ENCODE measurements around the gene ART3.
A peak's percentile ranks its signal among the peaks of the same experiment; 100 is the strongest.
"Not testable (repeated sequence)": the region's sequence is repeated elsewhere in the genome, so short reads cannot be mapped to it uniquely, and the experiment has no call there.

The ART3 gene

GRCh38 chr4:76074468-76074867, at the start of gene ART3:
Gene ART3, plus strand, starts transcription at chr4:76074709. Its CDS starts 1,181 bp downstream, at chr4:76075890.
- no peak for DNase-seq

- no peak for DNase-seq
Observed at GRCh38 chr4:76028350-76028765, 46.2 kb upstream of the ART3 start.

DNA sequence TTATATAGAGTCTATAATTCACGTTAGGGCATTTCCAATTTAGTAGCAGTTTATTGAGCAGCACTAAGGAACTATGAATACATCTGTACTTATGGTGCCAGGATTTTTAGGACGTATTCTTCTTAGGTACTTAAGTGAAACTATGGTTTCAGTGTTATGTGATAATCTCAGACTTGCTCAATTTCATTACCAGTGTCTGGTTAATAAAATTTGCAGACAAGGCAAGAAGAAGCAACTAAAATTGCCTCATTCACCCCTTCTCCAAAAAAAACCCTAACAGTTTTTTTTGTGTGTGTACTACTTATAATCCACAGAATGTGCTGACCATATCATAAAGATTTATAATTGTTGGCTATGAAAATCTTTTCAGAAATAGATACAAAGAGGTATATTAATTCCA, 45.2 kb upstream of the ART3 start:
- DNase-seq: no peak

DNA sequence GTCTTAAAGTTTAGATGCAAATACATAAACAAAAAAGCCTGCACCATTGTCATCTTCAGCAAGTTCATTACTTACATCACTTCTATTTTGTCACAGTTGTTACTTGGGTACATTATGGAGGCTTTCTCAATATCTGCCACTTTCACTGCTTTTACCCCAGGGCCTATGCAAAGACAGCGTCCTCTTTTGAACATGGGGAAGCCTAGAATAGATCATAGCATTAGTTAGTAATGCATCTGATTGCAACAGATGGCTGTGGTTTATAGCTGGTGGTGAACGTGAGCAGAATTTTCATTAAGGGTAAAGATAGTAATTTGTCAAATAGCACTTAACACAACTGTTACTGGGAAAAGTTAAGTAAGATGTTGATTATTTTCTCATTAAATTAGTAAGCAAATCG, 39.4 kb upstream of the ART3 start:
- DNase-seq: no peak

- DNase-seq: no peak
Observed at GRCh38 chr4:76035799-76036380, 38.6 kb upstream of the ART3 start, which contains the start of gene CXCL11. Gene CXCL11, minus strand, starts transcription at chr4:76036070. Its CDS starts 83 bp downstream, at chr4:76035987.

DNA sequence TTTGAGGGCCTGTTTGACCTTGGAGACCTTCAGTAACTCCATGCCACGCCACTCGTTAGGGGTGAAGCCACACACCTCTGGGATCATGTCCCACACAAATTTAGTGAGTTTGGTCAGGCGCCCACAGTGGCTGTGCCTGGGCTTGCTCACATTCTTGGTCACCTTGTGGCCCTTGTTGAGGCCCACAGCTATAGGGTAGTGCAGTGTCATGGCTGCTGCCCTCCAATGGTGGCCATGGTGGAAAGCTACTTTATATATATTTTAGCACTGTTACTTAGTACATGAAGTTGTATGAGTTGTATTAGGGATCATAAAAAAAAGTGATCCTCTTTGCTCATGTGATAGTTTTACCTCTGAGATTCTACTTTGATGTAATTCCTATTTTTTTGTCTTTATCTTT, 37.7 kb upstream of the ART3 start:
- no peak for DNase-seq

DNA sequence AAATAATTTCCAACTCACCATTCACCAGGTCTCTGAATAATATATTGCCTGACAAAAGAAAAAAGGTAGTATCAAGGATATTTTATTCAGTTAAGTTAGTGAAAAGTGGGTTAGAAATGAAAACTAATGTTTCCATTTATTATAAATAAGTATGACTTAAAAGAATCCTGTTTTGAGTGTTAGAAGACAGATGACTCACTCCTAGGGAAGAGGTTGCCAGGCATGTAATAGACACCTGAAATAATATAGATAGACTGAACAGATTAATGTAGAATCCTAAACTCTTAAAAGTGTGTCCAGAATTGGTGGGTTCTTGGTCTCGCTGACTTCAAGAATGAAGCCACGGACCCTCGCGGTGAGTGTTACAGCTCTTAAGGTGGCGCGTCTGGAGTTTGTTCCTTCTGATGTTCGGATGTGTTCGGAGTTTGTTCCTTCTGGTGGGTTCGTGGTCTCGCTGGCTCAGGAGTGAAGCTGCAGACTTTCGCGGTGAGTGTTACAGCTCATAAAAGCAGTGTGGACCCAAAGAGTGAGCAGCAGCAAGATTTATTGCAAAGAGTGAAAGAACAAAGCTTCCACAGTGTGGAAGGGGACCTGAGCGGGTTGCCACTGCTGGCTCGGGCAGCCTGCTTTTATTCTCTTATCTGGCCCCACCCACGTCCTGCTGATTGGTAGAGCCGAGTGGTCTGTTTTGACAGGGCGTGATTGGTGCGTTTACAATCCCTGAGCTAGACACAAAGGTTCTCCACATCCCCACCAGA, 32.1 kb upstream of the ART3 start:
- DNase-seq: not testable (repeated sequence)

GRCh38 chr4:76043306-76043705, 31.2 kb upstream of the ART3 start:
- DNase-seq: not testable (repeated sequence)

GRCh38 chr4:76044686-76045085, 29.8 kb upstream of the ART3 start:
- DNase-seq: not testable (repeated sequence)

DNA sequence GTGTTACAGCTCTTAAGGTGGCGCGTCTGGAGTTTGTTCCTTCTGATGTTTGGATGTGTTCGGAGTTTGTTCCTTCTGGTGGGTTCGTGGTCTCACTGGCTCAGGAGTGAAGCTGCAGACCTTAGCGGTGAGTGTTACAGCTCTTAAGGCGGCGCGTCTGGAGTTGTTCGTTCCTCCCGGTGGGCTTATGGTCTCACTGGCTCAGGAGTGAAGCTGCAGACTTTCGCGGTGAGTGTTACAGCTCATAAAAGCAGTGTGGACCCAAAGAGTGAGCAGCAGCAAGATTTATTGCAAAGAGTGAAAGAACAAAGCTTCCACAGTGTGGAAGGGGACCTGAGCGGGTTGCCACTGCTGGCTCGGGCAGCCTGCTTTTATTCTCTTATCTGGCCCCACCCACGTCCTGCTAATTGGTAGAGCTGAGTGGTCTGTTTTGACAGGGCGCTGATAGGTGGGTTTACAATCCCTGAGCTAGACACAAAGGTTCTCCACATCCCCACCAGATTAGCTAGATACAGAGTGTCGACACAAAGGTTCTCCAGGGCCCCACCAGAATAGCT, 24.6 kb upstream of the ART3 start:
- not testable (repeated sequence) for DNase-seq

GRCh38 chr4:76050560-76051050, 23.9 kb upstream of the ART3 start:
- not testable (repeated sequence) for DNase-seq

DNA sequence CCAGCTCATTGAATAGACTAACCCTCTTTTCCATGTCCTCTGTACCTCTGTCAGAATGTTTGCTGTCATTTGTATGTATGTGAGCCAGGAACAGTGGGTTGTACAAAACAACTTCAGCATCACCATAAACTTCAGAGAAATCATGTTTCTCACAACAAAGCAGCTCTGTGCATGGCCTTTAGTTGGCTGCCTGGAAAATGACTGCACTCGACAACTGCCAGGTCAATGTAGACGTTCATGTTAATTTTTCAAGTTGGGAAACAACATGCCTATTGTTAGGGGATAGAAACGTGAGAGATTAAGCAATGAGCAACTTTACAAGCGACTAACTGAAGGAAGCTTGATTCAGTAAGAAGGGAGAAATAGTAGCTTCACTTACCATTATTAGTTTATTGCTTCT, 20.8 kb upstream of the ART3 start:
- DNase-seq: no peak

DNA sequence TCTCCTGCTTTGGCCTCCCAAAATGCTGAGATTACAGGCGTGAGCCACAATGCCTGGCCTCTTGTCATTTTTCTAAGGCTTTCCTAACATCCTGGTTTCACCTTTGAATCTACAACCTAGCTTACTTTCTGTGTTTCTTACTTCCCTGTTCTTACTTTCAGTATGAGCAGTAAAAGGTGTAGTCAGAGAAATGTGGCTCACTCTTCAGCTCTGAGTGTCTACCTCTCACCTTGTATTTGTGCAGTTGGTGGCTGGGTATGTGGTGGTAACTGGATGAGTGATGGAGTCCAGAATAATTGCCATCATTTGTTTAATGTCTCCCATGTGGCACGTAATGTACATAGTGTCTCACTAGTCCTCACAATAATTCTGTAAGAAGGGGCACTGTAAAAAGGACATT, 19.5 kb upstream of the ART3 start:
- no peak for DNase-seq

GRCh38 chr4:76055421-76055820, 19.1 kb upstream of the ART3 start:
- DNase-seq: no peak

GRCh38 chr4:76058302-76058701, 16.2 kb upstream of the ART3 start:
- no peak for DNase-seq

- no peak for DNase-seq
Observed at GRCh38 chr4:76058888-76059426, 15.6 kb upstream of the ART3 start.

- DNase-seq: no peak
Observed at GRCh38 chr4:76059750-76060149, 14.8 kb upstream of the ART3 start.

GRCh38 chr4:76060506-76060905, 14.0 kb upstream of the ART3 start:
- no peak for DNase-seq

DNA sequence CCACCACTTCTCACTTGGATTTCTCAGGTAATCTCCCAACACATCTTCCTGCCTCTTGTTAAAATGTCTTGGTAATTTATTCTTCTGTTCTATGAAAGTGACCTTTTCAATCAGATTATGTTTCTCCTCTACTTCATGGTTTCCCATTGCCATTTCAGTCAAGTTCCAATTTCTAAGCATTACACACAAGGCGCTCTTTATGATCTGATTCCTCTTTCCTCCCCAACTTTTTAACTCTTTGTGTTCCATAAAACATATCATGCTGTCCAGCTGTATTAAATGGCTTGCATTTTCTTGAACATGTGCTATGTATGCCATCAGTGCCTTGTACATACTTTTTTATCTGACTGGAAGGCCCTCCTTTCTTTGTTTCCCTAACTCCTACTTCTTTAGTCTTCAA, 13.1 kb upstream of the ART3 start:
- no peak for DNase-seq

- DNase-seq: no peak
Observed at GRCh38 chr4:76061982-76062381, 12.5 kb upstream of the ART3 start.

GRCh38 chr4:76066546-76066945, 8.0 kb upstream of the ART3 start:
- DNase-seq: no peak

DNA sequence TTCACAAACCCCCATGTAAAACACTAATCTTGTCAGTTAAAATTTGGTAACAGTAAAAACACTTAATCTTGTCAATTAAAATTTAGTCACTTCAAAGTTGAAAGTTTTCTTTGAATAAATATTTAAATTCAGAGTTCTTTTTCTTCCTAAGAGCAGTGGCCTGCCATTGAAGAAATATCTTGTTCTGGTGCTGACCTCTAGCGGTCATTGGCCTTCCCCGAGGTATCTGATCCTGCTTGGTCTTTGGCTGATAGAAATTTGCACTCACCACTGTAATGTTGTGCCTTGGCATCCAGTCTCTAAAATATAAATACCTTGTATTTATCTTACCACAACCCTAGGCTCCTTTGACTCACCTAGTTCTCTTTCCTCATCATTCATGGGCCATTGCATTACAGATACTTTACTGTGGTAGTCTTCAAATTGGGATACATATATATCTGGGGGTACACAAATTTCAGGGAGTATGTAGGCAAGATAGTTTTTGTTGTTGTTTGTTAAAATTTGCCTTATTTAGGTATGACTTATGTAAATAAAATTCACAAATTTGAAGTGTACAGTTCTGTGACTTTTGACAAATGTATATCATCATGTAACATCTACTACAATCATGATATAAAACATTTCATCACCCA, 6.7 kb upstream of the ART3 start:
- peak; percentile 72 for DNase-seq

- no peak for DNase-seq
Observed at GRCh38 chr4:76072760-76073159, 1.7 kb upstream of the ART3 start.

Measured in activated CD8-positive, alpha-beta memory T cell treated with anti-CD3 and anti-CD28 coated beads, Interleukin-2, amount 50 U/mL, for 48 hours (primary cell).